ENCODE measurements around the gene IL23R.

Gene IL23R

GRCh38 chr1:67126974-67127373 is 39.3 kb upstream of the IL23R start:
- no peak for DNase-seq (ENCODE audit: low spot score)
- no peak for TF ChIP-seq CTCF (IDR thresholded peaks at IDR 0.05; ENCODE audit: extremely low read depth, missing control alignments)

DNA sequence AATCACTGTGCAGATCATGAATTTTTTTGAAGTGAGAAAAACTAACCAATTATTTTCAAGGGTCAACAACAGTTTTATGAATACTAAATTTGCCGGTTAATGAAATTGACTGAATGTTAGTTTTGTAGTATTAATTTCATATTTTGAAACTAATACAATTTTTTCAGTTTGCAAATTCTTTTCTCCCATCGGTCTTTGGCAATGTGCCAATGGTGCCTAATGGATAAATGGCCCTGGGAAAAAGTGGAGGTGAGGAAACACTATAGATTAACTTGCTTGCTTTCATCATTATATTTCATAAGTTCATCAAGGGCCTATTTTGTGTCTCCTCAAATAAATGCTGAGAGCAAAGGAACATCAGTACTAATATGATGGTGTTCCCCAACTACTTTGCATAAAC is 35.6 kb upstream of the IL23R start:
- no peak for DNase-seq (ENCODE audit: low spot score)
- TF ChIP-seq CTCF (IDR thresholded peaks at IDR 0.05; ENCODE audit: extremely low read depth, missing control alignments), result no peak

DNA sequence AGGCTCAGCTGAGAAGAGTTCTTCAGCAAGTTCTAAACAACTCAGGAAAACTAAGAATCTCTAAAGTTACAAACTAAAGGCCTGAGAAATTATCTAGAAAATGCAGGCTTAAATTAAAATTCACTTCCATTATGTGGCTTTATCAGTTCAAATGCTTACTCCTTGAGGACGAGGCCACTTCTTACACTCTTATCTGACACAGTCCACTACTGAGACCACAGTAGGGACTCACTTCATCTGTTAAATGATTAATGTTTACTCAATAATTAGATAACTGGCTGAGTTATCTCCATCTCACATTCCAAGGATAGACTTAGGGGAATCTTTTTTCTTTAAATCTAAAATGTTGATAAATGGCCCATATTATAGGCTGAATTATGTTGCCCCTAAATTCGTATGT is 33.1 kb upstream of the IL23R start:
- DNase-seq (ENCODE audit: low spot score), result no peak
- TF ChIP-seq CTCF (IDR thresholded peaks at IDR 0.05; ENCODE audit: extremely low read depth, missing control alignments), result no peak

DNA sequence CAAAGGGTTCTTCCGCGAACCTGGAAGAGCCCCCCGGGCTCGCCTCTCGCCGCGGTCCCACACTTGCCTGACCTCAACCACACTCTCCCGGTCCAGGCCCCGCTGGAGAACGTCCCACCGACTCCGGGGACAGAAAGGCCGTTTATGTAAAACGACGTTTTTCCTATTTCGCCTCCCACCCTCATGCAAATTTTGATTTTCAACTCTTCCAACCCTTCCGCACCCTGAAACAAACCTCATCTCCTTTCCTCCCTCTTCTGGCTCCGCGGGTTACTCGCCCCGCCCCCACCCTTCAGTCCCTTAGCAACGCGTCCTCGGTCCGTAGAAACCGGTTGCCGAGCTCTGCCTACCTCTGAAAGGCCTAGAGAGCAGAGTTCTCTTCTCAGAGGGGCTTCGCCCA is 31.6 kb upstream of the IL23R start, which contains the start of gene C1orf141:
TSS of gene C1orf141 (minus strand) at position 276 of the 400 bp plus-strand sequence. CDS start 7,730 bp downstream, outside the sequence.
- TF ChIP-seq CTCF (IDR thresholded peaks at IDR 0.05; ENCODE audit: extremely low read depth, missing control alignments), result no peak
- DNase-seq (ENCODE audit: low spot score), result peak; percentile 5

GRCh38 chr1:67135354-67135753 is 30.9 kb upstream of the IL23R start:
- no peak for DNase-seq (ENCODE audit: low spot score)
- no peak for TF ChIP-seq CTCF (IDR thresholded peaks at IDR 0.05; ENCODE audit: extremely low read depth, missing control alignments)

GRCh38 chr1:67137307-67137753 is 28.9 kb upstream of the IL23R start:
- no peak for DNase-seq (ENCODE audit: low spot score)
- no peak for TF ChIP-seq CTCF (IDR thresholded peaks at IDR 0.05; ENCODE audit: extremely low read depth, missing control alignments)

GRCh38 chr1:67138813-67139499 is 27.3 kb upstream of the IL23R start:
- no peak for TF ChIP-seq CTCF (IDR thresholded peaks at IDR 0.05; ENCODE audit: extremely low read depth, missing control alignments)
- no peak for DNase-seq (ENCODE audit: low spot score)
